Trophoblast cell (in vitro differentiated cells and primary cell): Measurements from ENCODE around the gene CENPQ.

ENCODE experiments used
- DNase-seq, 2 donors: peaks; one replicate each; pipeline ENCODE4 v3.0.0-alpha.2; 2016
- H2AFZ ChIP-seq: 2 replicates; pipeline ENCODE4 v1.6.1; 2013; ENCODE audit warnings: low read length, moderate library complexity, mild to moderate bottlenecking; ENCODE audit not compliant: insufficient read depth, poor library complexity
- H2AK5ac ChIP-seq: 2 replicates; pipeline ENCODE4 v1.6.1; 2013; ENCODE audit warnings: mild to moderate bottlenecking, low read length
- H2BK120ac ChIP-seq: 2 replicates; pipeline ENCODE4 v1.6.1; 2013; ENCODE audit warnings: low read length, mild to moderate bottlenecking, moderate library complexity; ENCODE audit not compliant: insufficient read depth, poor library complexity
- H2BK12ac ChIP-seq: 2 replicates; pipeline ENCODE4 v1.6.1; 2013; ENCODE audit warnings: mild to moderate bottlenecking, low read length, moderate library complexity
- H2BK5ac ChIP-seq: 2 replicates; pipeline ENCODE4 v1.6.1; 2013; ENCODE audit warnings: low read length, low read depth, moderate library complexity, mild to moderate bottlenecking; ENCODE audit not compliant: poor library complexity
- H3K14ac ChIP-seq: 2 replicates; pipeline ENCODE4 v1.6.1; 2013; ENCODE audit warnings: mild to moderate bottlenecking, low read length
- H3K18ac ChIP-seq: 2 replicates; pipeline ENCODE4 v1.6.1; 2013; ENCODE audit warnings: mild to moderate bottlenecking, low read length
- H3K23ac ChIP-seq: 2 replicates; pipeline ENCODE4 v1.6.1; 2013; ENCODE audit warnings: low read length
- H3K27ac ChIP-seq: 2 replicates; pipeline ENCODE4 v1.5.1; 2013; ENCODE audit warnings: low read depth, mild to moderate bottlenecking, inconsistent platforms, low read length, moderate library complexity
- H3K27me3 ChIP-seq: 2 replicates; pipeline ENCODE4 v1.6.1; 2013; ENCODE audit warnings: inconsistent platforms, mild to moderate bottlenecking, low read length, moderate library complexity; ENCODE audit not compliant: insufficient read depth
- H3K36me3 ChIP-seq, 2 experiments: 1 replicate in 1 of 2; 2 replicates in 1 of 2; pipeline ENCODE4 v1.6.1; 2013; ENCODE audit warnings: low read length in 2 of 2, mild to moderate bottlenecking in 2 of 2, moderate library complexity in 1 of 2; ENCODE audit not compliant: insufficient read depth in 2 of 2, control insufficient read depth in 1 of 2
- H3K4ac ChIP-seq: 2 replicates; pipeline ENCODE4 v1.6.1; 2013; ENCODE audit warnings: low read depth, mild to moderate bottlenecking, low read length, moderate library complexity
- H3K4me1 ChIP-seq, 2 experiments: 1 replicate in 1 of 2; 2 replicates in 1 of 2; pipeline ENCODE4 v1.6.1; 2013; ENCODE audit warnings: low read length in 2 of 2, mild to moderate bottlenecking in 2 of 2, moderate library complexity in 1 of 2; ENCODE audit not compliant: insufficient read depth in 2 of 2, control insufficient read depth in 1 of 2
- H3K4me2 ChIP-seq: 2 replicates; pipeline ENCODE4 v1.6.1; 2013; ENCODE audit warnings: inconsistent platforms, mild to moderate bottlenecking, low read length, moderate library complexity
- H3K4me3 ChIP-seq: 2 replicates; pipeline ENCODE4 v1.5.1; 2013; ENCODE audit warnings: mild to moderate bottlenecking, low read depth, low read length, inconsistent platforms
- H3K79me1 ChIP-seq: one replicate; pipeline ENCODE4 v1.6.1; 2013; ENCODE audit warnings: low read length
- H3K79me2 ChIP-seq: 2 replicates; pipeline ENCODE4 v1.6.1; 2013; ENCODE audit warnings: low read length, mild to moderate bottlenecking; ENCODE audit not compliant: control insufficient read depth, insufficient read depth, poor library complexity
- H3K9ac ChIP-seq: 2 replicates; pipeline ENCODE4 v1.6.1; 2013; ENCODE audit warnings: mild to moderate bottlenecking, low read length
- H3K9me3 ChIP-seq: 2 replicates; pipeline ENCODE4 v1.6.1; 2013; ENCODE audit warnings: low read depth, mild to moderate bottlenecking, control low read depth, inconsistent platforms, low read length; ENCODE audit not compliant: insufficient read depth
- H4K12ac ChIP-seq: 2 replicates; pipeline ENCODE4 v1.6.1; 2013; ENCODE audit warnings: low read depth, mild to moderate bottlenecking, low read length, moderate library complexity
- H4K8ac ChIP-seq: 2 replicates; pipeline ENCODE4 v1.6.1; 2013; ENCODE audit warnings: low read depth, mild to moderate bottlenecking, low read length, moderate library complexity
- H4K91ac ChIP-seq: one replicate; pipeline ENCODE4 v1.6.1; 2013; ENCODE audit warnings: low read depth, mild to moderate bottlenecking, low read length, moderate library complexity
- WGBS: extraction: QIAGEN DNeasy Blood & Tissue Kit; methylation state at CpG from one replicate; pipeline ENCODE4 v1.1.7; 2013; ENCODE audit warnings: missing lambda C conversion rate; ENCODE audit not compliant: insufficient read length, insufficient coverage; ENCODE audit errors: extremely low coverage; 5-methylcytosine and 5-hydroxymethylcytosine counted together

Gene CENPQ

DNA sequence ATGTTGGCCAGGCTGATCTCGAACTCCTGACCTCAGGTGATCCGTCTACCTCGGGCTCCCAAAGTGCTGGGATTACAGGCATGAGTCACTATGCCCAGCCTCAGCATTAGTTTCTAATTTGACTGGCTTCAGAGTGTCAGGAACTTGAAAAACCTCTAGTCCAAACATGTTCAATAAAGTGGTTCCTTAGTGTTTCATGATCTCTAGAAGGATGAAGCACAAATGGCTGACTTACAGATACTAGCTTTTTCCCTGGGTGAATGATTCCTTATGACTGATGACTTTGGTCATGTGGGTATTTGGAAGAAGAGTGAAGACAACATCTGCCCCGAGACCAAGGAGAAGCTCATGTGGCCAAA is 53.0 kb downstream of the CENPQ start:
- Histone ChIP-seq H3K4ac (no peak overlapping the region), H3K4me1 (no peaks in the 10 kb centered on the region), H2BK120ac (no peak overlapping the region), H3K79me2 (no peaks in the 10 kb centered on the region), H3K14ac (no peak overlapping the region), H4K91ac (no peak overlapping the region), H3K23ac (no peak overlapping the region), H2BK5ac (no peak overlapping the region), H2AK5ac (no peak overlapping the region), H3K27ac (no peak overlapping the region), H3K36me3 (no peaks in the 10 kb centered on the region), H3K18ac (no peak overlapping the region), H3K79me1 (no peaks in the 10 kb centered on the region), H3K9ac (no peak overlapping the region), H2AFZ (no peak overlapping the region), H3K27me3 (no peaks in the 10 kb centered on the region), H3K4me2 (no peak overlapping the region), H4K12ac (no peak overlapping the region), H3K4me3 (no peak overlapping the region), H4K8ac (no peak overlapping the region), H3K9me3 (no peaks in the 10 kb centered on the region), H2BK12ac (no peak overlapping the region)
- DNase-seq, result no peak
- no CpG with 5 or more reads among the region's 4 CpGs for WGBS

- no peak overlapping the region for H3K18ac ChIP-seq
- H3K14ac ChIP-seq, result no peak overlapping the region
- WGBS, result no CpG with 5 or more reads among the region's 2 CpGs
- no peaks in the 10 kb centered on the region for H3K79me2 ChIP-seq
- no peak for DNase-seq
- H3K23ac ChIP-seq, result no peak overlapping the region
- no peaks in the 10 kb centered on the region for H3K4me1 ChIP-seq
- no peak overlapping the region for H3K4ac ChIP-seq
- H3K9ac ChIP-seq, result no peak overlapping the region
- H3K9me3 ChIP-seq, result no peaks in the 10 kb centered on the region
- H3K4me2 ChIP-seq, result no peak overlapping the region
- H4K8ac ChIP-seq, result no peak overlapping the region
- H2BK5ac ChIP-seq, result no peak overlapping the region
- no peaks in the 10 kb centered on the region for H3K79me1 ChIP-seq
- no peak overlapping the region for H2AFZ ChIP-seq
- H3K36me3 ChIP-seq, result no peaks in the 10 kb centered on the region
- no peak overlapping the region for H3K4me3 ChIP-seq
- H3K27ac ChIP-seq, result no peak overlapping the region
- H2BK120ac ChIP-seq, result no peak overlapping the region
- no peaks in the 10 kb centered on the region for H3K27me3 ChIP-seq
- H4K12ac ChIP-seq, result no peak overlapping the region
- no peak overlapping the region for H2BK12ac ChIP-seq
- no peak overlapping the region for H2AK5ac ChIP-seq
- H4K91ac ChIP-seq, result no peak overlapping the region
These were observed 54.7 kb downstream of the CENPQ start for GRCh38 chr6:49517919-49518318.

DNA sequence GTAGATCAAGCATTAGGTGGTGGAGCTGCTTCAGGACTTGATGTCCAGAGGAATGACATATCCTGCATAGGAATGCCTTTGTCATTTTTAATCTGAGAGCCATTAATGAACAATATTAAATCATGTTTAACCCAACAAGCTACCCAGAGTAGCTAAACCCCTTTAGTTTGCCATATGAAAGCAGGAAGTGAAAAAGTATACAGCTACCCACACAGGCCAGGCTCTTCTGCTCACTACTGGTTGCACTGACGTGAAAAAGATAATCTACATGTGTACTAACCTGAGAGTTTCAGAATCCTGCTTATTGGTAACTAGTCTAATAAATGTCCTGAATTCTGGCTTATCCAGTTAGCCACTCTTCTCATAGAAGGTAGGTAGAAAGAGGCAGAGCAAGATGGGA is 56.5 kb downstream of the CENPQ start:
- Histone ChIP-seq H3K9ac (no peak overlapping the region), H2BK5ac (no peak overlapping the region), H3K4ac (no peak overlapping the region), H3K4me1 (no peaks in the 10 kb centered on the region), H2BK120ac (no peak overlapping the region), H4K8ac (no peak overlapping the region), H3K14ac (no peak overlapping the region), H3K79me1 (no peaks in the 10 kb centered on the region), H3K9me3 (no peaks in the 10 kb centered on the region), H3K23ac (no peak overlapping the region), H4K91ac (no peak overlapping the region), H3K27me3 (no peaks in the 10 kb centered on the region), H4K12ac (no peak overlapping the region), H2AK5ac (no peak overlapping the region), H3K18ac (no peak overlapping the region), H3K4me3 (no peak overlapping the region), H3K27ac (no peak overlapping the region), H3K79me2 (no peaks in the 10 kb centered on the region), H3K36me3 (no peaks in the 10 kb centered on the region), H2AFZ (no peak overlapping the region), H3K4me2 (no peak overlapping the region), H2BK12ac (no peak overlapping the region)
- no CpG with 5 or more reads among the region's 1 CpG for WGBS
- DNase-seq, result no peak

DNA sequence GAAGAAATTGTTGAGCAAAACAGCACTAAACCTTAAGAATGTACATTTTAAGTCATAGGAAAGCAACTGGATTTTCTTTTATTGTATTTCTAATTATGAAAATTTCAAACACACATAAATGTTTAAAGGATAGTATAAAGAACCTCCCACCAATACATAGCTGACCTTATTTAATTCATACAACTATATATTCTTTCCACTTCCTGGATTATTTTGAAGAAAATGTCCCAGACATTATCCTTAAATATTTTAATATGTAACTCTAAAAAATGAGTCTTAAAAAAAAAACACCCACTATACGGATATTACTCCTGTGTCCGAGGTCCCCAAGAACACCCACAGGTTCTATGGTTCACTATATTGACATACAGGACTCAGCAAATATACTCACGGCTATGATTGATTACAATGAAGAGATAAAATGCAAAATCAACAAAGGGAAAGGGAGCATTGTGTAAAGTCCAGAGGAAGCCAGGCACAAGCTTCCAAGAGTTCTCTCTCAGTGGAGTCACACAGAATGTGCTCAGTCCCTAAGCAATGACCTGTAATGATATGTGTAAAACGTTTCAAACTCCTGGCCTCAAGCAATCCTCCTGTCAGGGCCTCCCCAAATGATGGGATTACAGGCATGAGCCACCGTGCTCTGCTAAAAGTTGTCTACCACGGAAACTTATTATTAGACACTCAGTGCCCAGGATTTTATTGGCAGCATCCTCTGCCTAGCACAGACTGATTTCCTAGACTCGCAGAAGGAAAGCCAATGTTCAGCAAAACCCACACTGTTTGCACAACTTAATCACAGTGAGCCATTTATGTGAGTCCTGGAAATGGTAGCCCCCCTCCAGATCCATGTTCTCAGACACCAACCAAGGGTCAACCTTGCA is 59.8 kb downstream of the CENPQ start:
- H3K27ac ChIP-seq, result no peak overlapping the region
- no peak overlapping the region for H2BK12ac ChIP-seq
- H3K9me3 ChIP-seq, result no peaks in the 10 kb centered on the region
- no peak overlapping the region for H4K12ac ChIP-seq
- DNase-seq, result no peak
- H3K79me1 ChIP-seq, result no peaks in the 10 kb centered on the region
- H2AFZ ChIP-seq, result no peak overlapping the region
- H4K8ac ChIP-seq, result no peak overlapping the region
- no peak overlapping the region for H3K14ac ChIP-seq
- no peak overlapping the region for H2BK5ac ChIP-seq
- H3K4me2 ChIP-seq, result no peak overlapping the region
- H3K79me2 ChIP-seq, result no peaks in the 10 kb centered on the region
- no peak overlapping the region for H3K23ac ChIP-seq
- no peak overlapping the region for H3K4me3 ChIP-seq
- no peak overlapping the region for H3K9ac ChIP-seq
- WGBS, result no CpG with 5 or more reads among the region's 7 CpGs
- H2AK5ac ChIP-seq, result no peak overlapping the region
- H2BK120ac ChIP-seq, result no peak overlapping the region
- H3K36me3 ChIP-seq, result no peaks in the 10 kb centered on the region
- H3K18ac ChIP-seq, result no peak overlapping the region
- H3K4me1 ChIP-seq, result no peaks in the 10 kb centered on the region
- H3K4ac ChIP-seq, result no peak overlapping the region
- H3K27me3 ChIP-seq, result no peaks in the 10 kb centered on the region
- no peak overlapping the region for H4K91ac ChIP-seq
